PC-9 (cell line): ENCODE data around the gene SLMAP.
"Not testable (repeated sequence)": the region's sequence is repeated elsewhere in the genome, so short reads cannot be mapped to it uniquely, and the experiment has no call there.

ENCODE experiments used
- CTCF ChIP-seq: fragments of 200-600 bp; sonication (generic); conservative IDR thresholded peaks from 2 replicates; pipeline ENCODE4 v1.6.1; 2017; ENCODE audit warnings: mixed run types, antibody characterized with exemption, mild to moderate bottlenecking, moderate library complexity
- EZH2 ChIP-seq: fragments of 200-600 bp; sonication (generic); IDR thresholded peaks from 2 replicates; pipeline ENCODE4 v1.8.0; 2017; ENCODE audit warnings: antibody characterized with exemption, low read depth

- TF ChIP-seq CTCF, EZH2: not testable (repeated sequence)
These were observed 128.3 kb downstream of the SLMAP start for GRCh38 chr3:57884436-57884835.
